WTC11 (cell line): ENCODE results near the gene TRAPPC2B. TPM values are rescaled to one million over a fixed set of nuclear protein-coding genes. Genes with fewer than 3 reads are reported as not detected.

ENCODE experiments used
- ATAC-seq: fragments of 200-7000 bp; cut with Tn5 transposase; 2 replicates; pipeline ENCODE4 v1.10.0; 2021; ENCODE audit warnings: mild to moderate bottlenecking, moderate library complexity
- CTCF ChIA-PET: fragments of 300-600 bp; sonication (Branson Sonifier 250); formaldehyde crosslinking; loops from one replicate; lab custom pipeline; 2021; ENCODE audit warnings: antibody characterized with exemption; lab: Charles Lee
- POLR2A ChIA-PET: fragments of 350-600 bp; sonication (Branson Sonifier 250); formaldehyde crosslinking; loops from one replicate; lab custom pipeline; 2021; ENCODE audit warnings: antibody characterized with exemption; lab: Charles Lee
- DNase-seq: peaks from one replicate; pipeline ENCODE4 v3.0.0; 2021; ENCODE audit warnings: low spot score
- H3K27ac Mint-ChIP-seq: 2 replicates; pipeline ENCODE4 v1.8.0; 2021; ENCODE audit warnings: mixed read lengths
- H3K27me3 Mint-ChIP-seq: 2 replicates; pipeline ENCODE4 v1.8.0; 2021; ENCODE audit warnings: low read depth, mild to moderate bottlenecking, moderate library complexity, mixed read lengths
- H3K36me3 Mint-ChIP-seq: 2 replicates; pipeline ENCODE4 v1.8.0; 2021; ENCODE audit warnings: mixed read lengths
- H3K4me1 Mint-ChIP-seq: 2 replicates; pipeline ENCODE4 v1.8.0; 2022; ENCODE audit warnings: mixed read lengths
- H3K4me3 Mint-ChIP-seq: 2 replicates; pipeline ENCODE4 v1.8.0; 2021; ENCODE audit warnings: mild to moderate bottlenecking, moderate library complexity, mixed read lengths
- H3K9me3 Mint-ChIP-seq: 2 replicates; pipeline ENCODE4 v1.8.0; 2021; ENCODE audit warnings: mixed read lengths
- E2F4 ChIP-seq: sonication (generic); formaldehyde crosslinking; IDR thresholded peaks from 2 replicates; pipeline ENCODE4 v1.8.1; 2022; ENCODE audit warnings: low read depth, mild to moderate bottlenecking, moderate library complexity, missing genetic modification reagents, borderline replicate concordance
- ELF4 ChIP-seq: sonication (generic); formaldehyde crosslinking; IDR thresholded peaks from 2 replicates; pipeline ENCODE4 v1.8.1; 2022; ENCODE audit warnings: low read depth, mild to moderate bottlenecking, moderate library complexity, missing genetic modification reagents
- ERG ChIP-seq: fragments of 250-450 bp; sonication (Bioruptor Pico); IDR thresholded peaks from 2 replicates; pipeline ENCODE4 v1.8.0; 2021; ENCODE audit warnings: mild to moderate bottlenecking
- ETV6 ChIP-seq: sonication (generic); formaldehyde crosslinking; IDR thresholded peaks from 2 replicates; pipeline ENCODE4 v1.8.1; 2022; ENCODE audit warnings: mild to moderate bottlenecking, missing genetic modification reagents
- GTF2I ChIP-seq: fragments of 250-450 bp; sonication (Bioruptor Pico); conservative IDR thresholded peaks from 2 replicates; pipeline ENCODE4 v1.4.0; 2021; ENCODE audit warnings: mild to moderate bottlenecking
- JAZF1 ChIP-seq: fragments of 250-450 bp; sonication (Bioruptor Pico); IDR thresholded peaks from 2 replicates; pipeline ENCODE4 v1.9.0; 2021; ENCODE audit warnings: moderate library complexity, mild to moderate bottlenecking, inconsistent platforms
- MYBL2 ChIP-seq: sonication (generic); formaldehyde crosslinking; IDR thresholded peaks from 2 replicates; pipeline ENCODE4 v1.8.1; 2023; ENCODE audit warnings: mild to moderate bottlenecking, moderate library complexity, missing genetic modification reagents
- NR2C2 ChIP-seq: sonication (generic); formaldehyde crosslinking; IDR thresholded peaks from 2 replicates; pipeline ENCODE4 v1.8.0; 2022; ENCODE audit warnings: mild to moderate bottlenecking, missing genetic modification reagents
- PRDM15 ChIP-seq: sonication (generic); formaldehyde crosslinking; IDR thresholded peaks from 2 replicates; pipeline ENCODE4 v1.8.0; 2022; ENCODE audit warnings: missing genetic modification reagents
- SOX15 ChIP-seq: fragments of 250-450 bp; sonication (Bioruptor Pico); IDR thresholded peaks from 2 replicates; pipeline ENCODE4 v1.9.0; 2021; ENCODE audit warnings: mild to moderate bottlenecking
- TEAD1 ChIP-seq: sonication (generic); formaldehyde crosslinking; IDR thresholded peaks from 2 replicates; pipeline ENCODE4 v1.8.0; 2022; ENCODE audit warnings: mild to moderate bottlenecking, missing genetic modification reagents
- ZNF423 ChIP-seq: fragments of 250-450 bp; sonication (Bioruptor Pico); IDR thresholded peaks from 2 replicates; pipeline ENCODE4 v2.1.2; 2022; ENCODE audit warnings: mild to moderate bottlenecking, moderate library complexity
- total RNA-seq: library from RNA; stranded (reverse); gene quantifications from 3 replicates; pipeline ENCODE4 v1.2.3, GENCODE V29; 2021
- TF ChIP-seq, protein P1 (sequence below): sonication (generic); formaldehyde crosslinking; IDR thresholded peaks from 2 replicates; pipeline ENCODE4 v1.8.0; 2022; ENCODE audit warnings: mild to moderate bottlenecking, missing genetic modification reagents
- TF ChIP-seq, protein P2 (sequence below): sonication (generic); formaldehyde crosslinking; IDR thresholded peaks from 2 replicates; pipeline ENCODE4 v1.8.1; 2022; ENCODE audit warnings: missing genetic modification reagents, borderline replicate concordance
- TF ChIP-seq, protein P3 (sequence below): sonication (generic); formaldehyde crosslinking; IDR thresholded peaks from 2 replicates; pipeline ENCODE4 v1.8.1; 2023; ENCODE audit warnings: mild to moderate bottlenecking, missing genetic modification reagents
- TF ChIP-seq, protein P4 (sequence below): sonication (generic); formaldehyde crosslinking; IDR thresholded peaks from 2 replicates; pipeline ENCODE4 v1.8.1; 2023; ENCODE audit warnings: mild to moderate bottlenecking, missing genetic modification reagents
- TF ChIP-seq, protein P5 (sequence below): fragments of 250-450 bp; sonication (Bioruptor Pico); IDR thresholded peaks from 2 replicates; pipeline ENCODE4 v1.9.0; 2021; ENCODE audit warnings: mild to moderate bottlenecking

Gene TRAPPC2B
- total RNA-seq, 1 experiment from 2014 or later, result 10.5 TPM

DNA sequence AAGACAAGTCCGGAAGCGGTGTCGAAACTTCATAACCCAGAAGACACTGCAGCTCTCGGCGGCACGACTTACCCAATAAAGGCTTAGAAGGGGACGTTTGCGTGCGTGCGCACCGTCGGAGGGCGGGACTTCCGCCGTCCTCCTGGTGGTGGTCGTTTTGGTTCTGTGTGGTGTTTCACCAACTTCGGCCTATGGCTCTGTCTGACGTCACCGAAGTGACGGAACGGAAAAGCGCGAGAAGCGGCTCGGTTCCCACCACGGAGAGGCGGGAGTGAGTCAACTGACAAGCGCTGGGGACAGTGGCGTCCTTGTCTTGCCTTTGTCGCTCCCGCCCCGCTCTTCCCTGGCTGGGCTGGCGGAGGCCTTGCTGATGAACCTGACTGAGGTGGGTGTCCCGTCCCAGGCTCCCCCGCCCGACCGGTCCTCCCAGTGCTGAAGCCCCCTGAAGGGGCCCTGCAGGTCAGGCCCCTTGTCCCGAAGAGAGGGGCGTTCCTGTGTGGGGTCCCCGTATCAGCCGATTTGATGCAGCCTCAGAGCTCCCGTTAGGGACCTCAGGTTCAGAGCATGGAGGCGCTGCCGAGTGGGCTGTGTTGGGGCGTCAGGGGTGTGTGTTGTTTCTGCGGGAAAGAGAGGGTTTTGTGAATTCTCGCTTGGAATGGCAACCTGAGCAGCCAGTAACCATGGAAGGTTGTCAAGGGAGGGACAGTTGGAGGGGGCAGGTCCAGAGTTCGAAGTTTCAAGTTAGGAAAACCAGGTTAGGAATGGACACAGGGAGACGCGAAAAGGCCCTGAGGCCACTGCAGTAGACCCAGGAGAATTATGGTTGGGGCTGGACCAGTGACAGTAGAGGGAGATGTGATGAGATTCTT lies 26.6 kb downstream of the TRAPPC2B start, which contains the start of gene ZNF548 (continued):
- TF ChIP-seq, protein P1, sequence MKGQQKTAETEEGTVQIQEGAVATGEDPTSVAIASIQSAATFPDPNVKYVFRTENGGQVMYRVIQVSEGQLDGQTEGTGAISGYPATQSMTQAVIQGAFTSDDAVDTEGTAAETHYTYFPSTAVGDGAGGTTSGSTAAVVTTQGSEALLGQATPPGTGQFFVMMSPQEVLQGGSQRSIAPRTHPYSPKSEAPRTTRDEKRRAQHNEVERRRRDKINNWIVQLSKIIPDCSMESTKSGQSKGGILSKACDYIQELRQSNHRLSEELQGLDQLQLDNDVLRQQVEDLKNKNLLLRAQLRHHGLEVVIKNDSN (CRISPR knock-in tag), result no peak
- TF ChIP-seq ETV6 (CRISPR knock-in tag) (0 out of 2 replicates have a peak, but pooled peaks have one; percentile 26), ELF4 (no peak), ERG (CRISPR knock-in tag) (no peak), GTF2I (CRISPR knock-in tag) (no peak), E2F4 (CRISPR knock-in tag) (no peak), NR2C2 (CRISPR knock-in tag) (no peak), ZNF423 (no peak)
- TF ChIP-seq, protein P2, sequence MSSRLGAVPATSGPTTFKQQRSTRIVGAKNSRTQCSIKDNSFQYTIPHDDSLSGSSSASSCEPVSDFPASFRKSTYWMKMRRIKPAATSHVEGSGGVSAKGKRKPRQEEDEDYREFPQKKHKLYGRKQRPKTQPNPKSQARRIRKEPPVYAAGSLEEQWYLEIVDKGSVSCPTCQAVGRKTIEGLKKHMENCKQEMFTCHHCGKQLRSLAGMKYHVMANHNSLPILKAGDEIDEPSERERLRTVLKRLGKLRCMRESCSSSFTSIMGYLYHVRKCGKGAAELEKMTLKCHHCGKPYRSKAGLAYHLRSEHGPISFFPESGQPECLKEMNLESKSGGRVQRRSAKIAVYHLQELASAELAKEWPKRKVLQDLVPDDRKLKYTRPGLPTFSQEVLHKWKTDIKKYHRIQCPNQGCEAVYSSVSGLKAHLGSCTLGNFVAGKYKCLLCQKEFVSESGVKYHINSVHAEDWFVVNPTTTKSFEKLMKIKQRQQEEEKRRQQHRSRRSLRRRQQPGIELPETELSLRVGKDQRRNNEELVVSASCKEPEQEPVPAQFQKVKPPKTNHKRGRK (CRISPR knock-in tag), result no peak
- TF ChIP-seq, protein P3, sequence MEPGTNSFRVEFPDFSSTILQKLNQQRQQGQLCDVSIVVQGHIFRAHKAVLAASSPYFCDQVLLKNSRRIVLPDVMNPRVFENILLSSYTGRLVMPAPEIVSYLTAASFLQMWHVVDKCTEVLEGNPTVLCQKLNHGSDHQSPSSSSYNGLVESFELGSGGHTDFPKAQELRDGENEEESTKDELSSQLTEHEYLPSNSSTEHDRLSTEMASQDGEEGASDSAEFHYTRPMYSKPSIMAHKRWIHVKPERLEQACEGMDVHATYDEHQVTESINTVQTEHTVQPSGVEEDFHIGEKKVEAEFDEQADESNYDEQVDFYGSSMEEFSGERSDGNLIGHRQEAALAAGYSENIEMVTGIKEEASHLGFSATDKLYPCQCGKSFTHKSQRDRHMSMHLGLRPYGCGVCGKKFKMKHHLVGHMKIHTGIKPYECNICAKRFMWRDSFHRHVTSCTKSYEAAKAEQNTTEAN (CRISPR knock-in tag), result no peak
- TF ChIP-seq, protein P4, sequence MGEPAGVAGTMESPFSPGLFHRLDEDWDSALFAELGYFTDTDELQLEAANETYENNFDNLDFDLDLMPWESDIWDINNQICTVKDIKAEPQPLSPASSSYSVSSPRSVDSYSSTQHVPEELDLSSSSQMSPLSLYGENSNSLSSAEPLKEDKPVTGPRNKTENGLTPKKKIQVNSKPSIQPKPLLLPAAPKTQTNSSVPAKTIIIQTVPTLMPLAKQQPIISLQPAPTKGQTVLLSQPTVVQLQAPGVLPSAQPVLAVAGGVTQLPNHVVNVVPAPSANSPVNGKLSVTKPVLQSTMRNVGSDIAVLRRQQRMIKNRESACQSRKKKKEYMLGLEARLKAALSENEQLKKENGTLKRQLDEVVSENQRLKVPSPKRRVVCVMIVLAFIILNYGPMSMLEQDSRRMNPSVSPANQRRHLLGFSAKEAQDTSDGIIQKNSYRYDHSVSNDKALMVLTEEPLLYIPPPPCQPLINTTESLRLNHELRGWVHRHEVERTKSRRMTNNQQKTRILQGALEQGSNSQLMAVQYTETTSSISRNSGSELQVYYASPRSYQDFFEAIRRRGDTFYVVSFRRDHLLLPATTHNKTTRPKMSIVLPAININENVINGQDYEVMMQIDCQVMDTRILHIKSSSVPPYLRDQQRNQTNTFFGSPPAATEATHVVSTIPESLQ, result no peak

GRCh38 chr19:57395710-57396109 lies 32.4 kb downstream of the TRAPPC2B start:
- CTCF ChIA-PET, result no interaction called here
- H3K27ac Mint-ChIP-seq, result no peak overlapping the region

DNA sequence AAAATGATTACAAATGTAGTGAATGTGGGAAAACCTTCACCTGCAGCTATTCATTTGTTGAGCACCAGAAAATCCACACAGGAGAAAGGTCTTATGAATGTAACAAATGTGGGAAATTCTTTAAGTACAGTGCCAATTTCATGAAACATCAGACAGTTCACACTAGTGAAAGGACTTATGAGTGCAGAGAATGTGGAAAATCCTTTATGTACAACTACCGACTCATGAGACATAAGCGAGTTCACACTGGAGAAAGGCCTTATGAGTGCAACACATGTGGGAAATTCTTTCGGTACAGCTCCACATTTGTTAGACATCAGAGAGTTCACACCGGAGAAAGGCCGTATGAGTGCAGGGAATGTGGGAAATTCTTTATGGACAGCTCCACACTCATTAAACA lies 35.5 kb downstream of the TRAPPC2B start:
- Mint-ChIP-seq H3K27me3 (no peaks in the 10 kb centered on the region; the same call in 1 of the 2 replicates), H3K36me3 (peaks cover 25% of the 10 kb centered on the region), H3K4me1 (no peaks in the 10 kb centered on the region), H3K27ac (no peak overlapping the region), H3K4me3 (no peak overlapping the region), H3K9me3 (peaks cover 17% of the 10 kb centered on the region)
- ChIA-PET POLR2A (interaction anchor here (0.6 kb wide), 1 partner anchor 15 kb away, joined by 4 read pairs; no protein-coding TSS in a partner anchor), CTCF (interaction anchor here (1.4 kb wide), 1 partner anchor 7 kb away, joined by 3 read pairs; no protein-coding TSS in a partner anchor)
- no peak for DNase-seq
- ATAC-seq, result no peak
- TF ChIP-seq JAZF1 (CRISPR knock-in tag), result no peak
- TF ChIP-seq TEAD1 (CRISPR knock-in tag), result no peak
- TF ChIP-seq SOX15 (CRISPR knock-in tag), result no peak
- TF ChIP-seq PRDM15 (CRISPR knock-in tag), result no peak
- TF ChIP-seq NR2C2 (CRISPR knock-in tag), result no peak
- TF ChIP-seq, protein P5, sequence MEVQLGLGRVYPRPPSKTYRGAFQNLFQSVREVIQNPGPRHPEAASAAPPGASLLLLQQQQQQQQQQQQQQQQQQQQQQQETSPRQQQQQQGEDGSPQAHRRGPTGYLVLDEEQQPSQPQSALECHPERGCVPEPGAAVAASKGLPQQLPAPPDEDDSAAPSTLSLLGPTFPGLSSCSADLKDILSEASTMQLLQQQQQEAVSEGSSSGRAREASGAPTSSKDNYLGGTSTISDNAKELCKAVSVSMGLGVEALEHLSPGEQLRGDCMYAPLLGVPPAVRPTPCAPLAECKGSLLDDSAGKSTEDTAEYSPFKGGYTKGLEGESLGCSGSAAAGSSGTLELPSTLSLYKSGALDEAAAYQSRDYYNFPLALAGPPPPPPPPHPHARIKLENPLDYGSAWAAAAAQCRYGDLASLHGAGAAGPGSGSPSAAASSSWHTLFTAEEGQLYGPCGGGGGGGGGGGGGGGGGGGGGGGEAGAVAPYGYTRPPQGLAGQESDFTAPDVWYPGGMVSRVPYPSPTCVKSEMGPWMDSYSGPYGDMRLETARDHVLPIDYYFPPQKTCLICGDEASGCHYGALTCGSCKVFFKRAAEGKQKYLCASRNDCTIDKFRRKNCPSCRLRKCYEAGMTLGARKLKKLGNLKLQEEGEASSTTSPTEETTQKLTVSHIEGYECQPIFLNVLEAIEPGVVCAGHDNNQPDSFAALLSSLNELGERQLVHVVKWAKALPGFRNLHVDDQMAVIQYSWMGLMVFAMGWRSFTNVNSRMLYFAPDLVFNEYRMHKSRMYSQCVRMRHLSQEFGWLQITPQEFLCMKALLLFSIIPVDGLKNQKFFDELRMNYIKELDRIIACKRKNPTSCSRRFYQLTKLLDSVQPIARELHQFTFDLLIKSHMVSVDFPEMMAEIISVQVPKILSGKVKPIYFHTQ (CRISPR knock-in tag), result no peak

More at GRCh38 chr19:57395710-57396109, 32.4 kb downstream of the TRAPPC2B start:
- POLR2A ChIA-PET, result no interaction called here
- H3K27me3 Mint-ChIP-seq, result no peaks in the 10 kb centered on the region; the same call in 1 of the 2 replicates
- H3K4me1 Mint-ChIP-seq, result peaks cover 7% of the 10 kb centered on the region
- no peaks in the 10 kb centered on the region for H3K9me3 Mint-ChIP-seq
- no peak overlapping the region for H3K4me3 Mint-ChIP-seq
- peaks cover 25% of the 10 kb centered on the region for H3K36me3 Mint-ChIP-seq
- TF ChIP-seq MYBL2 (CRISPR knock-in tag), result no peak
- TF ChIP-seq, all 79 proteins: peak for 0
- DNase-seq (no peak), ATAC-seq (no peak)
